Body of pancreas (tissue), 4 donors: ENCODE results near the gene MBTPS1. TPM values are rescaled to one million over a fixed set of nuclear protein-coding genes. Genes with fewer than 3 reads are reported as not detected.

ENCODE experiments used
- ATAC-seq: fragments of 150-250 bp; one replicate; pipeline ENCODE4 v1.9.1; 2016
- DNase-seq, 4 donors: peaks; one replicate each; pipeline ENCODE4 v3.0.0-alpha.2; 2019
- H3K27ac ChIP-seq, 4 donors: fragments of 200-600 bp; sonication (generic); 1 replicate in 3 of 4; 2 replicates in 1 of 4; pipeline versions ENCODE4 v1.5.1 to v1.6.1; 2016 to 2019; ENCODE audit warnings: mild to moderate bottlenecking in 1 of 4, mixed read lengths in 1 of 4, moderate library complexity in 1 of 4
- H3K27me3 ChIP-seq, 2 donors: fragments of 200-600 bp; sonication (generic); one replicate each; pipeline ENCODE4 v1.6.0; 2016; ENCODE audit warnings: mild to moderate bottlenecking in 1 of 2
- H3K36me3 ChIP-seq, 2 donors: fragments of 200-600 bp; sonication (generic); replicated peaks in 1 of 2; 2 replicates each; pipeline ENCODE4 v1.5.1; 2016; ENCODE audit warnings: low read depth in 2 of 2; ENCODE audit not compliant: insufficient read depth in 1 of 2
- H3K4me1 ChIP-seq: fragments of 200-600 bp; sonication (generic); one replicate; pipeline ENCODE4 v1.6.0; 2016
- H3K4me3 ChIP-seq, 2 donors: fragments of 200-600 bp; sonication (generic); 1 replicate in 1 of 2; 2 replicates in 1 of 2; pipeline ENCODE4 v1.5.1; 2016 to 2019
- H3K9me3 ChIP-seq, 3 donors: fragments of 200-600 bp; sonication (generic); 1 replicate in 2 of 3; 2 replicates in 1 of 3; pipeline ENCODE4 v1.5.1; 2016
- POLR2A ChIP-seq, 3 donors: fragments of 450-650 bp; IDR thresholded peaks; one replicate each; pipeline ENCODE4 v1.6.1; 2016; ENCODE audit warnings: antibody characterized with exemption in 3 of 3, mild to moderate bottlenecking in 2 of 3
- WGBS, 2 donors: methylation state at CpG; one replicate each; pipeline ENCODE4 v1.1.5; 2017; 5-methylcytosine and 5-hydroxymethylcytosine counted together
- intact Hi-C: fragments of 100-400 bp; cut with DNase I; formaldehyde crosslinking; loops from one replicate; pipeline ENCODE4 v1.15.1; 2023
- total RNA-seq, 2 donors: library from RNA; depleted of rRNA; stranded (reverse); fragments of >200 nt; gene quantifications; one replicate each; pipeline ENCODE4 v1.1.0, GENCODE V29; 2016
- TF ChIP-seq, protein P1 (sequence below), 7 experiments: fragments of 450-650 bp in 4 of 7; fragments of 200-600 bp in 3 of 7; sonication (generic) in 3 of 7; IDR thresholded peaks; one replicate each; pipeline ENCODE4 v1.5.1; 2016 to 2019; ENCODE audit warnings: antibody characterized with exemption in 7 of 7

MBTPS1 gene
- total RNA-seq, 2 donors from 2014 or later: 58.9 to 75.5 TPM

DNA sequence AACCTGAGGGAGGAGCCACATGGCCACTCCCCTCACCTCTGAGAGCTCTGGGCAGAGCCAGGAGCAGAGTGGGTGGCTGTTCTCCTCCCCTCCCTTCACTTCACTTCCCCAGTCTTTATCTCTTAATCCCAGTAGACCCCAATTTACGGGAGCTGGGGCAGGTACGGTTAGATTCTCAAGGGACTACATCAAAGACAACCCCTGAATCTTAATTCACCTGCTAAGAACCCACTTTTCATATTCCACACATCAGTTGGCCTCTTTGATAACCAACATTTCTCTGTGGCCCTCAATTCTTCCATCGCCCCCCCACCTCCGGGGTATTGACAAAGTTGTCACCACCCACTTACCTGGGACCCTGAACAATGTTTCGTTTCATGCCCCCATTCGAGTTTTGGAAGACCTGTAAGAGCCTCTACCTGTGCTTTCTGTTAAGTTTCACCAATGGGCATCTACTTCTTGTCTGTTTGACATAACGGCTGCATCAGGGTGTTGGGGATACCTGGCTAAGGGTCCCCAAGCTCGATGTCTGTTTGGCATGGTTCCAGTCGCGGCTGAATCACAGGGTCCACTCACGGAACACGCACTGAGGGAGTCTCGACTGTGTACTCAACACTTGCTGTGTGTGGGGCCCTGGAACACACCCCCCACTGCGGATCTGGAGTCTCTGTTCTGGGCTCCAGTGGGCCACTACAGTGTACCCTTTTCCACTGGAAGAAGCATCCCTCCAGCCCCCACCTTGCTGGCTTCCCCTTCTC lies 102.0 kb downstream of the MBTPS1 start:
- ATAC-seq (no peak), DNase-seq (no peak)
- Histone ChIP-seq H3K4me1 (no peaks in the 10 kb centered on the region), H3K4me3 (no peak overlapping the region), H3K36me3 (no peaks in the 10 kb centered on the region), H3K27ac (no peak overlapping the region), H3K27me3 (no peaks in the 10 kb centered on the region), H3K9me3 (no peaks in the 10 kb centered on the region)
- 57 to 64% methylated on average over 8 to 14 of the region's 14 CpGs for WGBS, 2 donors
- TF ChIP-seq POLR2A (IDR thresholded peaks at IDR 0.05): no peak
- TF ChIP-seq, protein P1, sequence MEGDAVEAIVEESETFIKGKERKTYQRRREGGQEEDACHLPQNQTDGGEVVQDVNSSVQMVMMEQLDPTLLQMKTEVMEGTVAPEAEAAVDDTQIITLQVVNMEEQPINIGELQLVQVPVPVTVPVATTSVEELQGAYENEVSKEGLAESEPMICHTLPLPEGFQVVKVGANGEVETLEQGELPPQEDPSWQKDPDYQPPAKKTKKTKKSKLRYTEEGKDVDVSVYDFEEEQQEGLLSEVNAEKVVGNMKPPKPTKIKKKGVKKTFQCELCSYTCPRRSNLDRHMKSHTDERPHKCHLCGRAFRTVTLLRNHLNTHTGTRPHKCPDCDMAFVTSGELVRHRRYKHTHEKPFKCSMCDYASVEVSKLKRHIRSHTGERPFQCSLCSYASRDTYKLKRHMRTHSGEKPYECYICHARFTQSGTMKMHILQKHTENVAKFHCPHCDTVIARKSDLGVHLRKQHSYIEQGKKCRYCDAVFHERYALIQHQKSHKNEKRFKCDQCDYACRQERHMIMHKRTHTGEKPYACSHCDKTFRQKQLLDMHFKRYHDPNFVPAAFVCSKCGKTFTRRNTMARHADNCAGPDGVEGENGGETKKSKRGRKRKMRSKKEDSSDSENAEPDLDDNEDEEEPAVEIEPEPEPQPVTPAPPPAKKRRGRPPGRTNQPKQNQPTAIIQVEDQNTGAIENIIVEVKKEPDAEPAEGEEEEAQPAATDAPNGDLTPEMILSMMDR (IDR thresholded peaks at IDR 0.05): peak in 1 of 7 experiments; percentile 7
- intact Hi-C loops: no loop called here

DNA sequence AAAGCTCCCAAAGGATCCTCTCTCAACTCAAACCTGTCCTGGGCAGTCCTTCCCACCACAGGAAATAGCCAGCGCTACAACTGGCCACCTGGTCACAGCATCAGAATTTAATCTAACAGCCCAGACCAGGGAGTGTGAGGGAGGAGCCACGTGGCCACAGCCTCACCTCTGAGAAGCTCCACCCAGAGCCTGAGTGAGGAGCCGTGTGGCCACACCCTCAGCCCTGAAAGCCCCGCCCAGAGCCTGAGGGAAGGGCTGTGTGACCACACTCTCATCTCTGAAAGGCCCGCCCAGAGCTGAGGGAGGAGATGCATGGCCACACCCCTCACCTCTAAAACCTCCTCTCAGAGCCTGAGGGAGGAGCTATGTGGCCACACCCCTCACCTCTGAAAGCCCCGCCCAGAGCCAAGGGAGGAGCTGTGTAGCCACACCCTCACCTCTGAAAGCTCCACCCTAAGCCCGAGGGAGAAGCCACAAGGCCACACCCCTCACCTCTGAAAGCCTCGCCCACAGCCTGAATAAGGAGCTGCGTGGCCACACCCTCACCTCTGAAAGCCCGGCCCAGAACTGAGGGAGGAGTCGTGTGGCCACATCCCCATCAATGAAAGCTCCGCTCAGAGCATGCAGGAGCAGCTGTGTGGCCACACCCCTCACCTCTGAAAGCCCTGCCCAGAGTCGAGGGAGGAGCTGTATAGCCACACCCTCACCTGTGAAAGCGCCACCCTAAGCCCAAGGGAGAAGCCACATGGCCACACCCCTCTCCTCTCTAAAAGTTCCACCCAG lies 102.8 kb downstream of the MBTPS1 start:
- DNase-seq: peak; percentile 78 to 93 (median 91)
- TF ChIP-seq, protein P1 (IDR thresholded peaks at IDR 0.05): peak in 1 of 7 experiments; percentile 8
- no peak for TF ChIP-seq POLR2A (IDR thresholded peaks at IDR 0.05)
- Histone ChIP-seq H3K4me1 (no peaks in the 10 kb centered on the region), H3K4me3 (no peak overlapping the region), H3K27ac (no peak overlapping the region), H3K27me3 (no peaks in the 10 kb centered on the region), H3K36me3 (no peaks in the 10 kb centered on the region), H3K9me3 (no peaks in the 10 kb centered on the region)
- 9 to 11% methylated on average over 3 to 14 of the region's 14 CpGs for WGBS, 2 donors
- intact Hi-C loops: no loop called here
- ATAC-seq: peak; percentile 85

DNA sequence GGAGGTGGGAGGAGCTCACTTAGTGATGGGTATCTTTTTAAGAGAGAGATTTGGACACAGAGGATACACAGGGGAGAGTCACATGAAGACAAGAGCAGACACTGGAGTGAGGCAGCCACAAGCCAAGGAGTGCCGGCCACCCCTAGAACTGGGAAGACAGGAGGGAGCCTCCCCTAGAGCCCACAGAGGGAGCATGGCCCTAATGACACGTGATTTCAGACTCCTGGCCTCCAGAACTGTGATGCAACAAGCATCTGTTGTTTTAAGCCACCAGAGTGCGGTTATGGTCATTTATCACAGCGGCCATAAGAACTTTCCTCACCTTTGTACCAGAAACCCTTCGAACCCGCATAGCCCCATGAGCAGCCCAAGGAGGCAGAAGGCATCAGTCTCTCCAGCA lies 107.5 kb downstream of the MBTPS1 start:
- no peak for TF ChIP-seq POLR2A (IDR thresholded peaks at IDR 0.05)
- TF ChIP-seq, protein P1 (IDR thresholded peaks at IDR 0.05): no peak
- intact Hi-C loops: no loop called here
- DNase-seq (no peak), ATAC-seq (no peak)
- Histone ChIP-seq H3K4me1 (no peaks in the 10 kb centered on the region), H3K27me3 (no peaks in the 10 kb centered on the region), H3K27ac (no peak overlapping the region), H3K9me3 (no peaks in the 10 kb centered on the region), H3K4me3 (no peak overlapping the region), H3K36me3 (no peaks in the 10 kb centered on the region)
- 77 to 79% methylated on average over 6 of the region's 6 CpGs for WGBS, 2 donors

DNA sequence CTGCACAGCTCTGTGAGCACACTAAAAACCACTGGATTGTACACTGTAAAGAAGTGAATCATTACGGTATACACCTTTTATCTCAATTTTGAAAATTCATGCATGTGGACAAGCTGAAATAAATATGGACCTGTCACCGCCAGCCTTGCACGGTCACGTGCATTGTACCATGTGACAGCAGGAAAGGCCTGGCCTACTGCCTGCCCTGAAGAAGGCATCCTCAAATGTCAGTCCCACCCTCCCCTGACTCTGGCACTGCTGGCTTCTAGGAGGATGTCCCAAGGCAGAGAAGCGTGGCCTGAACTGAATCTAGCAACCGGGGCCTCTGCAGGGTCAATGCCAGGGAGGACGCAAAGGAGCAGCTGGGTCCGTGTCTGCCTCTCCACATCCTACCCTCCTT lies 108.8 kb downstream of the MBTPS1 start:
- Histone ChIP-seq H3K9me3 (no peaks in the 10 kb centered on the region), H3K27me3 (no peaks in the 10 kb centered on the region), H3K4me1 (no peaks in the 10 kb centered on the region), H3K36me3 (no peaks in the 10 kb centered on the region), H3K4me3 (no peak overlapping the region), H3K27ac (no peak overlapping the region)
- intact Hi-C loops: no loop called here
- no peak for DNase-seq
- 73 to 74% methylated on average over 8 of the region's 8 CpGs for WGBS, 2 donors
- no peak for ATAC-seq
- no peak for TF ChIP-seq POLR2A (IDR thresholded peaks at IDR 0.05)
- TF ChIP-seq, protein P1 (IDR thresholded peaks at IDR 0.05): no peak
